Activated naive CD8-positive, alpha-beta T cell treated with anti-CD3 and anti-CD28 coated beads, Interleukin-2, amount 10 ng/mL, durations not matched to agents 7 days and 5 days (primary cell): Measurements from ENCODE around the gene EEF1AKMT1. TPM values are rescaled to one million over a fixed set of nuclear protein-coding genes. Genes with fewer than 3 reads are reported as not detected.
"Not testable (repeated sequence)": the region's sequence is repeated elsewhere in the genome, so short reads cannot be mapped to it uniquely, and the experiment has no call there.

Source experiments
- ATAC-seq: fragments of 150-1000 bp; cut with Tn5 transposase; one replicate; pipeline ENCODE4 v1.10.0; 2021; ENCODE audit warnings: low read depth, moderate library complexity
- POLR2A ChIA-PET: fragments of 350-600 bp; sonication (Branson Sonifier 250); formaldehyde crosslinking; loops from one replicate; lab custom pipeline; 2021; ENCODE audit warnings: antibody characterized with exemption; lab: Charles Lee
- DNase-seq: peaks from one replicate; pipeline ENCODE4 v3.0.0; 2021
- H3K27ac Mint-ChIP-seq: one replicate; pipeline ENCODE4 v1.8.0; 2022; ENCODE audit warnings: mild to moderate bottlenecking, mixed read lengths
- H3K27me3 Mint-ChIP-seq: one replicate; pipeline ENCODE4 v1.8.0; 2022; ENCODE audit warnings: mild to moderate bottlenecking, moderate library complexity, mixed read lengths
- H3K36me3 Mint-ChIP-seq: one replicate; pipeline ENCODE4 v1.8.0; 2021; ENCODE audit warnings: mild to moderate bottlenecking, mixed read lengths
- H3K4me1 Mint-ChIP-seq: one replicate; pipeline ENCODE4 v1.8.0; 2021; ENCODE audit warnings: mixed read lengths
- H3K4me3 Mint-ChIP-seq: one replicate; pipeline ENCODE4 v1.8.0; 2022; ENCODE audit warnings: mild to moderate bottlenecking, moderate library complexity, mixed read lengths
- H3K9me3 Mint-ChIP-seq: one replicate; pipeline ENCODE4 v1.8.0; 2021; ENCODE audit warnings: mixed read lengths
- total RNA-seq, 2 experiments: library from RNA; stranded (reverse); gene quantifications; one replicate each; pipeline ENCODE4 v1.2.3, GENCODE V29; 2021

EEF1AKMT1 gene
- total RNA-seq, 2 experiments from 2014 or later = 7.1 to 9.0 TPM

DNA sequence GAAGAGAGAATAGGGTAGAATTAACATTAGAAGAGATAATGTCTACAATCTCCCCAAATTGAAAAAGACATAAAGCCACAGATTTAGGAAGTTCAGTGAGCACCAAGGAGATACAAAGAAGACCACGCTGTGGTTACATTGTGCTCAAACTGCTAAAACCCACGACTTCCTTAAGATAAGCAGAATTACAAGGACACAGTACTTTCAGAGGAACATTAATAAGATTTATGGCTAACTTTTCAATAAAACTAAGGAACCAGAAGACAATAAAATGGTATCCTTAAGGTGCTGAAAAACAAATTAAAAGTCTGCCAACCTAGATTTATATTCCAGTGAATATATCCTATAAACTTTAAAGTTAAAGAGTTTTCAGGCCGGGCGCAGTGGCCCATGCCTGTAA is 77.7 kb downstream of the EEF1AKMT1 start:
- H3K27ac Mint-ChIP-seq = no peak overlapping the region
- no peaks in the 10 kb centered on the region for H3K9me3 Mint-ChIP-seq
- ATAC-seq (no peak), DNase-seq (no peak)
- no peaks in the 10 kb centered on the region for H3K36me3 Mint-ChIP-seq
- no peak overlapping the region for H3K4me3 Mint-ChIP-seq
- POLR2A ChIA-PET = no interaction called here
- peaks cover 4% of the 10 kb centered on the region for H3K4me1 Mint-ChIP-seq
- H3K27me3 Mint-ChIP-seq = peaks cover 36% of the 10 kb centered on the region

DNA sequence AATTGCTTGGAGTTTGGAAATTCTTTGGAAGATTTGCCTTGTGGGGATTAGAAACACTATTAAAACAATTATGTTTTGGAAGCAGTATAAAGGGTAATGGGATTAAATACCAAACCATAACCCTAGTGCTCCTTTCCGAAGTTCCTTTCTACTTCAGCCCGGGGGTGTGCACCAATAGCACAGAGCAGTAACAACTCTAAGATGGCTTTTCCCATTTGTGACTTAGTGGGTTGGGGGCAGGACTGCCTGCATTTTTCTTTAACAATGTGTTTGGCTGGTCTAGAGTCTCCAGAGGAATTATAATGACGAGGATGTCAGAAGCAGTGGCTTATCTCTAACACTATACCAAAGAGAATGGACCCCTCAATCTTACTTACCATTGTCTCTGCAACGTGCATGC is 82.1 kb downstream of the EEF1AKMT1 start:
- Mint-ChIP-seq H3K4me3 (no peak overlapping the region), H3K27ac (no peak overlapping the region), H3K9me3 (no peaks in the 10 kb centered on the region), H3K36me3 (no peaks in the 10 kb centered on the region), H3K4me1 (peaks cover 4% of the 10 kb centered on the region), H3K27me3 (peaks cover 11% of the 10 kb centered on the region)
- POLR2A ChIA-PET = no interaction called here
- ATAC-seq (no peak), DNase-seq (no peak)

- H3K36me3 Mint-ChIP-seq = no peaks in the 10 kb centered on the region
- peaks cover 3% of the 10 kb centered on the region for H3K27me3 Mint-ChIP-seq
- H3K4me3 Mint-ChIP-seq = no peak overlapping the region
- POLR2A ChIA-PET = no interaction called here
- H3K9me3 Mint-ChIP-seq = no peaks in the 10 kb centered on the region
- H3K27ac Mint-ChIP-seq = no peak overlapping the region
- no peak for DNase-seq
- no peaks in the 10 kb centered on the region for H3K4me1 Mint-ChIP-seq
- ATAC-seq = no peak
Measured at GRCh38 chr13:20689291-20689690, 84.5 kb downstream of the EEF1AKMT1 start.

- no peaks in the 10 kb centered on the region for H3K36me3 Mint-ChIP-seq
- no peak for ATAC-seq
- POLR2A ChIA-PET = no interaction called here
- no peaks in the 10 kb centered on the region for H3K27me3 Mint-ChIP-seq
- no peak overlapping the region for H3K4me3 Mint-ChIP-seq
- H3K4me1 Mint-ChIP-seq = no peaks in the 10 kb centered on the region
- no peak overlapping the region for H3K27ac Mint-ChIP-seq
- no peak for DNase-seq
- no peaks in the 10 kb centered on the region for H3K9me3 Mint-ChIP-seq
Measured at GRCh38 chr13:20686863-20687579, 86.7 kb downstream of the EEF1AKMT1 start.

DNA sequence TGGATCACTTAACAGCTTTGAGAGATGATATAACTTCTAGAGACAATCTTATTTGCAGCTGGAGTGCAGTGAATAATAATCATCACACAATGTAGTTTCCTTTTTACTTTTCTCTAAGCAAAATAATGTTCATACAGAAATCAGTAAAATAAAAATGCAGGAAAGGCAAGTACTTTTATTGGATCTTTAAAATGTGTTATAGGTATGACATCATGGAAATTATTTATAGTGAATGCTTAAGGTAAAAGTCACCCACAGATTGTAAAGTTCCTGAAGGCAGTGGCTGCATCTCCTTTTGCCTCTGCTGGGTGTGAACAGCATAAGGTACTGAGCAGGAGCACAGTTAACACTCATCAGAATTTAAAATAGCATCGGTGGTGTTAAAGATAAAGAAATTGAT is 87.6 kb downstream of the EEF1AKMT1 start:
- Mint-ChIP-seq H3K36me3 (no peaks in the 10 kb centered on the region), H3K9me3 (no peaks in the 10 kb centered on the region), H3K27me3 (no peaks in the 10 kb centered on the region), H3K4me1 (no peaks in the 10 kb centered on the region), H3K4me3 (no peak overlapping the region), H3K27ac (no peak overlapping the region)
- POLR2A ChIA-PET = no interaction called here
- ATAC-seq (no peak), DNase-seq (no peak)

GRCh38 chr13:20685092-20685491 is 88.7 kb downstream of the EEF1AKMT1 start:
- Mint-ChIP-seq H3K4me3 (no peak overlapping the region), H3K36me3 (no peaks in the 10 kb centered on the region), H3K9me3 (no peaks in the 10 kb centered on the region), H3K27ac (no peak overlapping the region), H3K27me3 (no peaks in the 10 kb centered on the region), H3K4me1 (no peaks in the 10 kb centered on the region)
- POLR2A ChIA-PET = no interaction called here
- ATAC-seq (no peak), DNase-seq (no peak)

DNA sequence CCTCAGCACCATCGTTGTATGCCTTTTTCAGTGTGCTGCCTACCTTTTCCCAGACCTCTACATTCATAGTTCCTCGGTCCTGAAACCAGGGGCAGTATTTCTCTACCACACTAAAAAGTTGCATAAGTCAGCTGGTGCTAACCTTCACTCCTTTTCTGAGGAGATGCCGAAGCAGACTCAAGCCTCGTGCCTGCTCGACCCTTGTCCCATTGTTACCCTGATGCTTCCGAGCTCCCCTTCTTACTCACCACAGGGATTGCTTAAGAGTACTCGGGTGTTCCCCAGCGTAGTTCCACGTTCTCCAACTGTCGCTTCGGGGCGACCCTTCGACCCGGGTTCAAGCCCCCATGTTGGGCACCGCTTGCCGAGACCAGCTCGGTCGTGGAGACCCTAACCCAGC is 89.2 kb downstream of the EEF1AKMT1 start:
- Mint-ChIP-seq H3K27me3 (no peaks in the 10 kb centered on the region), H3K4me3 (no peak overlapping the region), H3K36me3 (no peaks in the 10 kb centered on the region), H3K9me3 (no peaks in the 10 kb centered on the region), H3K27ac (no peak overlapping the region), H3K4me1 (no peaks in the 10 kb centered on the region)
- no peak for DNase-seq
- ATAC-seq = no peak
- POLR2A ChIA-PET = no interaction called here

DNA sequence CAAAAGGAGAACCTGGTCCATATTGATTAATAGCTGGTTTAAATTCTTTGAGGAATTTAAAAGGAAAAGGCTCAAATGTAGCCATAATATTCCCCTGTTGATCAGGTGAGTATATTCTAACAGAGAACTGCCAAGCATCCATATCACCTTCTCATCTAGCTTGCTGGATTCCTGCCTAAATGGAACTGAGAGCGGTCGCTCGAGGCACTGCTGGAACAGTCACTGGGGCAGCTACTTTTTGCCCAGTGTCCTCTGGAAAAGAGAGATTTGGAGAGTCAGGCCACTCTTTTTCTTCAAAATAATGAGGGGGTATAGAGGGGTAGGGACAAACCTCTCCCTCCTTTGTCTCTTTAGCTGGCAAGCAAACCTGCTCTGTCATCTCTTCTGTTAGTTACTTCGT is 89.7 kb downstream of the EEF1AKMT1 start:
- H3K36me3 Mint-ChIP-seq = no peaks in the 10 kb centered on the region
- no peak for DNase-seq
- no peak overlapping the region for H3K27ac Mint-ChIP-seq
- H3K4me3 Mint-ChIP-seq = no peak overlapping the region
- POLR2A ChIA-PET = no interaction called here
- no peaks in the 10 kb centered on the region for H3K4me1 Mint-ChIP-seq
- ATAC-seq = no peak
- no peaks in the 10 kb centered on the region for H3K9me3 Mint-ChIP-seq
- no peaks in the 10 kb centered on the region for H3K27me3 Mint-ChIP-seq

DNA sequence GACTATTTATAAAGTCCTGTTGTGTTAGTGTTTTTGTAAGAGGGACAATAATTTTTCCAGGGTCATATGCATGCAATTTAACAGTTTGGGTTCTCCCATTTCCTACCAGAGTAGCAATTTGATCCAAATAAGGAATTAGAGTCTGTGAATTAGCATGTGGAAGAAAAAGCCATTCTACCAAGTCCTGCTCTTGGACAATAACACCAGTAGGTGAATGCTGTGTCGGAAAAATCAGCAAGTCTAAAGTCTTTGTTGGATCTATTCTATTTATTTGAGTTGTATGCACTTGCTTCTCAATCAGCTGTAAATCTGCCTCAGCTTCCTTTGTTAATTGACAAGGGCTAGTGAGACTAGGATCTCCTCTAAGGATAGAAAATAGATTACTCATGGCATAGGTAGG is 91.7 kb downstream of the EEF1AKMT1 start:
- POLR2A ChIA-PET = no interaction called here
- ATAC-seq = no peak
- Mint-ChIP-seq H3K4me1 (no peaks in the 10 kb centered on the region), H3K36me3 (no peaks in the 10 kb centered on the region), H3K27ac (no peak overlapping the region), H3K27me3 (no peaks in the 10 kb centered on the region), H3K4me3 (no peak overlapping the region), H3K9me3 (no peaks in the 10 kb centered on the region)
- no peak for DNase-seq

GRCh38 chr13:20681481-20681880 is 92.3 kb downstream of the EEF1AKMT1 start:
- DNase-seq, H3K36me3 Mint-ChIP-seq, ATAC-seq, POLR2A ChIA-PET, H3K4me1 Mint-ChIP-seq, H3K9me3 Mint-ChIP-seq, H3K4me3 Mint-ChIP-seq, H3K27ac Mint-ChIP-seq, H3K27me3 Mint-ChIP-seq: not testable (repeated sequence)

DNA sequence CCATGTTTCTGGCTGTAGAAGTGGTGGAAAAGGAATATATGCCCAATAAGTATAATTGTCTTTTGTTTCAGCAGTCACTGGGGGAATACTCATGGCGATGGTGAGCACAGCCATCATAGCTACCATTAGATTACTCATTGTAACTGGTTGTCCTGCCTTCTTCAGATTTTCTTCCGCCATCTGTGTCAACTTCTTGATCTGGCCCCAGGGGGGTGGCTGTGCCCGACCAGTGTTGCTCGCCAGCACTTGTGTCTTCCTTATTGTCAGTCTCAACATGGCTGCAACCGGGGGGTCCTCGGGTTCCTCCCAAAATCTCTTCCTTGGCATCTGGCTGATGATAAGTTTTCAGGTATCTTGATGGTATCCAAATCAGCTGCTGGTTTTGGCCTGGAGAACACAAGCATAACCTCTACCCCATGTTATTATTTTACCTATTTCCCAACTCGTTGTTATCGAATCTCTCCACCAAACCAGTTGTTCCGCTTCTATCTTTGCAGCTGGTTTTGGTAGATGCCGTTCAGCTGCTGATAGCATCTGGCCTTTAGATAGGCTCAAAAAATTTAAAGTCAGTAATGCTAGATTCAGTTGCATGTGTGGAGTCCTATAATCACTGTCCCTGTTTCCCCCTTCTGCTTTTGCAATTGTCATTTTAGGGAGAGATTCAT is 93.2 kb downstream of the EEF1AKMT1 start:
- no peaks in the 10 kb centered on the region for H3K36me3 Mint-ChIP-seq
- H3K27ac Mint-ChIP-seq = no peak overlapping the region
- H3K27me3 Mint-ChIP-seq = no peaks in the 10 kb centered on the region
- no peaks in the 10 kb centered on the region for H3K4me1 Mint-ChIP-seq
- H3K9me3 Mint-ChIP-seq = no peaks in the 10 kb centered on the region
- no peak for ATAC-seq
- DNase-seq = no peak
- POLR2A ChIA-PET = no interaction called here
- H3K4me3 Mint-ChIP-seq = no peak overlapping the region

DNA sequence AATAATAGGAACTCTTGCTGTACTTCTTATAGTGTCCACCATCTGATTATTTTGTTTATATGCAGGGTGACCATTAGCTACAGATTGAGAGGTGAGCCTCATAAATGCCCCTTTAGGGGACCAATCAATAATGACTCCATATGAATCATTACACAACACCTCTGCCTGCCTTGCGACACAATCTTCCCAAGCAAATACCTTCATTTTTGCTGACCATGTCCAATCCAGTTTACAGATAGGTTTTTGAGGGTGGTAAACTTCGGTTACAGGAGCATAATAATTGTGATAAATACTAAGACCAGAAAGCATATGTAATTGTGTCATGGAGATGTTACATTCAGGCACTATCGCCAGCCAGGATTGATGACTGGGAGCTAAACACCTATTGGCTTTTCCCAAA is 93.9 kb downstream of the EEF1AKMT1 start:
- no peaks in the 10 kb centered on the region for H3K9me3 Mint-ChIP-seq
- no peak overlapping the region for H3K4me3 Mint-ChIP-seq
- ATAC-seq (no peak), DNase-seq (no peak)
- no peak overlapping the region for H3K27ac Mint-ChIP-seq
- POLR2A ChIA-PET = no interaction called here
- H3K27me3 Mint-ChIP-seq = no peaks in the 10 kb centered on the region
- H3K4me1 Mint-ChIP-seq = no peaks in the 10 kb centered on the region
- no peaks in the 10 kb centered on the region for H3K36me3 Mint-ChIP-seq
